Ovary (tissue), 3 donors: Measurements from ENCODE around the gene ZNF311.

Experiments used
- CTCF ChIP-seq, 3 donors: fragments of 450-650 bp in 2 of 3; fragments of 200-600 bp in 1 of 3; IDR thresholded peaks; one replicate each; pipeline versions ENCODE4 v1.5.1 to v1.8.0; 2016 to 2022; ENCODE audit warnings: antibody characterized with exemption in 3 of 3, mild to moderate bottlenecking in 1 of 3
- EP300 ChIP-seq: sonication (generic); formaldehyde crosslinking; IDR thresholded peaks from one replicate; pipeline ENCODE4 v1.6.1; 2017; ENCODE audit warnings: antibody characterized with exemption
- donor health status: DM: no; HTN: no; CAD: no.

- TF ChIP-seq CTCF (IDR thresholded peaks at IDR 0.05) (no peak), EP300 (no peak)
Measured at GRCh38 chr6:28978959-28979561, 26.1 kb downstream of the ZNF311 start.
